Calu3 (cell line): ENCODE results near the gene MALL. TPM values are rescaled to one million over a fixed set of nuclear protein-coding genes. Genes with fewer than 3 reads are reported as not detected.

Experiments
- BruUV-seq: library from RNA; stranded (reverse); fragments of 400-500 nt; replicated peaks from 2 replicates; lab custom pipeline; 2021; lab: Mats Ljungman, UMichigan
- CTCF ChIA-PET: fragments of 300-600 bp; sonication (Branson Sonifier 250); formaldehyde crosslinking; loops from one replicate; lab custom pipeline; 2022; ENCODE audit warnings: antibody characterized with exemption; lab: Charles Lee
- DNase-seq: peaks from one replicate; pipeline ENCODE4 v3.0.0; 2022
- H3K27ac Mint-ChIP-seq: one replicate; pipeline ENCODE4 v1.8.0; 2022; ENCODE audit warnings: mixed read lengths; ENCODE audit not compliant: unreplicated experiment
- H3K27me3 Mint-ChIP-seq: one replicate; pipeline ENCODE4 v1.8.0; 2022; ENCODE audit warnings: mixed read lengths; ENCODE audit not compliant: unreplicated experiment
- H3K36me3 Mint-ChIP-seq: one replicate; pipeline ENCODE4 v1.8.0; 2022; ENCODE audit warnings: mild to moderate bottlenecking, moderate library complexity, mixed read lengths; ENCODE audit not compliant: insufficient read depth, unreplicated experiment
- H3K4me1 Mint-ChIP-seq: one replicate; pipeline ENCODE4 v1.8.0; 2022; ENCODE audit warnings: mild to moderate bottlenecking, low read depth, mixed read lengths; ENCODE audit not compliant: unreplicated experiment
- H3K4me3 Mint-ChIP-seq: one replicate; pipeline ENCODE4 v1.8.0; 2022; ENCODE audit warnings: mild to moderate bottlenecking, low read depth, moderate library complexity, mixed read lengths; ENCODE audit not compliant: unreplicated experiment
- H3K9me3 Mint-ChIP-seq: one replicate; pipeline ENCODE4 v1.8.0; 2022; ENCODE audit warnings: low read depth, mixed read lengths; ENCODE audit not compliant: unreplicated experiment
- CTCF ChIP-seq: fragments of 200-600 bp; IDR thresholded peaks from one replicate; pipeline ENCODE4 v1.8.0; 2022; ENCODE audit warnings: antibody characterized with exemption; ENCODE audit not compliant: unreplicated experiment
- intact Hi-C: fragments of 100-400 bp; cut with micrococcal nuclease; formaldehyde crosslinking; loops from one replicate; pipeline ENCODE4 v1.10.0; 2022; ENCODE audit not compliant: unreplicated experiment
- total RNA-seq: library from RNA; stranded (reverse); gene quantifications from 2 replicates; pipeline ENCODE4 v1.2.3, GENCODE V29; 2022

MALL gene
- total RNA-seq, 1 experiment from 2014 or later: 51.5 TPM

- Mint-ChIP-seq H3K36me3 (no peaks in the 10 kb centered on the region), H3K9me3 (no peaks in the 10 kb centered on the region), H3K4me3 (no peak overlapping the region), H3K27me3 (no peaks in the 10 kb centered on the region), H3K4me1 (no peaks in the 10 kb centered on the region), H3K27ac (no peak overlapping the region)
- no peak for DNase-seq
- TF ChIP-seq CTCF: no peak
- intact Hi-C loops: no loop called here
- no TSS peak for BruUV-seq
- CTCF ChIA-PET: interaction anchor here (1.2 to 1.6 kb wide), 2 partner anchors 9 to 26 kb away, joined by 3 to 4 read pairs; partner anchors contain the start of gene MALL
Measured at GRCh38 chr2:110124038-110124825, 8.6 kb upstream of the MALL start.

- H3K27ac Mint-ChIP-seq: no peak overlapping the region
- H3K4me1 Mint-ChIP-seq: peaks cover 1% of the 10 kb centered on the region
- H3K27me3 Mint-ChIP-seq: no peaks in the 10 kb centered on the region
- no peak for TF ChIP-seq CTCF
- H3K9me3 Mint-ChIP-seq: no peaks in the 10 kb centered on the region
- H3K36me3 Mint-ChIP-seq: peaks cover 1% of the 10 kb centered on the region
- H3K4me3 Mint-ChIP-seq: no peak overlapping the region
- DNase-seq: no peak
- no TSS peak for BruUV-seq
- intact Hi-C loops: no loop called here
- CTCF ChIA-PET: no interaction called here
Measured at GRCh38 chr2:110121592-110121991, 6.0 kb upstream of the MALL start.

DNA sequence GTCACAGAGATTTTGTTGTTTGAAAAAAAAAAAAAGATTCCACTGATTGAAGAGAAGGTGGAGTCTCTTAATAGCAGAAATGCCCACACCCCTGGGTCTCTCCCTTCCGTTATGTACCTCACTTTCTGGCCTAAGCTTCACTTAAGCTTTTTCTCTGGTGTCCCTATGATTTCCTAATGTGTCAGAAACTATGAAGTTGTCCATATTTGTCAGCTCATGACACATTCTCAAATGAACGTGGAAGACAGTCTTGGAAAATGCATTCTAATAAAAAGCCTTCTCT lies 5.4 kb upstream of the MALL start:
- H3K27ac Mint-ChIP-seq: no peak overlapping the region
- intact Hi-C loops: no loop called here

DNA sequence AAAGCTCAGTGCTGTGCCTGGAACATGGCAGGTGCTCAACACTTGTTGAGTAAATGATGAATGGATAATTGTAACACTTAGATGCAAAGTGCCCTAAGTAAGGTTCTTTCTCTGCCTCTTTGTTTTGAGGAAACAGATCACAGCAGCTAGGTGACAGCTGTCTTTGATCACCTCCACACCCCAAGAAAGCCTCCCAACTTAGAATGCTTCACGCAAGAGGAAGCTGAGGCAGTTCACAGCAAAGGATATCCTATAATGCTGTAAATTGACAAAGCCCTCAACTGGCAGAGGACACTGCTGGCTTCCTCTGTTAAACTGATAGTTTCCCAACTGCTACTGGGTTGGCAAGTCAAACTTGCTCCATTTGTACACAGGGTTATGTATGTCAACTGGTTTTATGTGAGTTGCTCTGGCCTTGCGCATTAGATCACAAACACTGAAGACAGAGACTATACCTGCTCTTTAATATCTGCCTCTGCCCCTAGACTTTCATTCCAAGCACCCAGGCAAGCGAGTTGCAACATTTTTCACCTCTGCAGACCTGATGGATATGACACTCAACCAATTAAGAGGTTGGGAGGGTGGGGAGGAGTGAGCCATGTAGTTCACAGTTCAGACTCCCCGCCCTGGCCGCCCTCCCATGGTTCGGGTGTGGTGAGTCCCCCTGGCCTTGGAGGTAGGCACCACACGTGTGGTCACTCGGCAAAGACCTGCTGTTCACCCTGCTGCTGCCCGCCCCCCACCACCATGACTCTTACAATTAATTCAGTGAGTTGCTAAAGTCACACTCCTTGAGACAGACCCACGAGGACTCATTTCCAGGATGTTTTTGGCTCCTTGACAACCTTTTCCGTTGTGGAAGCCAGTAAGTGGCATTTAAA lies 4.8 kb upstream of the MALL start:
- no peaks in the 10 kb centered on the region for H3K27me3 Mint-ChIP-seq
- no peak overlapping the region for H3K4me3 Mint-ChIP-seq
- intact Hi-C loops: no loop called here
- no peaks in the 10 kb centered on the region for H3K9me3 Mint-ChIP-seq
- no TSS peak for BruUV-seq
- CTCF ChIA-PET: no interaction called here
- no peak for DNase-seq
- no peak overlapping the region for H3K27ac Mint-ChIP-seq
- H3K36me3 Mint-ChIP-seq: peaks cover 13% of the 10 kb centered on the region
- no peak for TF ChIP-seq CTCF
- peaks cover 9% of the 10 kb centered on the region for H3K4me1 Mint-ChIP-seq

More for the DNA sequence above, 5.4 kb upstream of the MALL start:
- H3K9me3 Mint-ChIP-seq: no peaks in the 10 kb centered on the region
- TF ChIP-seq CTCF: no peak
- H3K36me3 Mint-ChIP-seq: peaks cover 7% of the 10 kb centered on the region
- CTCF ChIA-PET: no interaction called here
- H3K4me3 Mint-ChIP-seq: no peak overlapping the region
- H3K4me1 Mint-ChIP-seq: peaks cover 7% of the 10 kb centered on the region
- no TSS peak for BruUV-seq
- no peaks in the 10 kb centered on the region for H3K27me3 Mint-ChIP-seq
- no peak for DNase-seq
